Fibroblast of mammary gland (primary cell): ENCODE data around the gene SYNPR.

Source experiments
- DNase-seq: peaks from one replicate; pipeline ENCODE4 v3.0.0-alpha.2; 2010; ENCODE audit warnings: low read depth
- H3K4me3 ChIP-seq: 2 replicates; pipeline ENCODE4 v1.5.1; 2011; ENCODE audit warnings: low read depth, mild to moderate bottlenecking, low read length, moderate library complexity; ENCODE audit not compliant: control insufficient read depth
- CTCF ChIP-seq: conservative IDR thresholded peaks from 2 replicates; pipeline ENCODE4 v1.5.1; 2011; ENCODE audit warnings: low read depth, low read length, inconsistent platforms; ENCODE audit not compliant: control insufficient read depth, insufficient read depth

Gene SYNPR

DNA sequence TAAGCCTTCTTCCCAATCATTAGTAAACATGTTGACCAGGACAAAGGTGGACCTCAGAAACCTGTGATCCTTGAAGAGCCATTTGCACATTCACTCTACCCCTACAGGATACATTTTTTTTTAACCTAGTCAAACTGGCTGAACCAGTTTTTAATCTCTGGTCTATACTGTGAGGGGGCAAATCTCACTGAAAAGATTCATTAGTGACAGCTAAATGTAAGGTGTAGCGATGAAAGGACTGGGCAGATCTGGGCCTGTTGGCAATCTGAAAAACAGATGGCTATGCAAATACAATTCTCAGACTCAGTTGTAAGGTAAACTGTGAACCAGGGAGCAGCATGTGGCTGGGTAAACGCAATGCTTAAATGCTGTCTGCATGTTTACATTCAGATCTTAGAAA lies 298.7 kb downstream of the SYNPR start:
- TF ChIP-seq CTCF: no peak
- DNase-seq: no peak
- no peak overlapping the region for H3K4me3 ChIP-seq

GRCh38 chr3:63578858-63579257 lies 300.8 kb downstream of the SYNPR start:
- H3K4me3 ChIP-seq: no peak overlapping the region
- DNase-seq: no peak
- TF ChIP-seq CTCF: no peak

DNA sequence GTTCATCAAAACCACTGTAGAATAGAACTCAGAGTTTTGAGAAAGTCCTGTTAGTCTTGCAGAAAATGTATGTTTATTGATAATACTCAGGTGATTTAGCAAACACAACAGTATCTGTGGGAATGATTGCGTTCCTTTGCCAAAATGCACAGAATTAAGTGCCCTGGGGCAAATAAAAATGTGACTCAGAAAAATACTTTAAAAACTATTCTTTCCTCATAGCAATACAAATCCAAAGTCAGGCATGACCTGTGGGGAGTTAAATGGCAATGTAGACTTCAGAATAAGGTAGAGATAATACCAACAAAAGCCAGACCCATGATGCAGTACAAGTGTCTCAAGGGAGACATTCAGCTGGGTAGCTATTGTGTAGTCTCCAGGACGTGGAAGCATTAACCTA lies 302.0 kb downstream of the SYNPR start:
- no peak overlapping the region for H3K4me3 ChIP-seq
- no peak for TF ChIP-seq CTCF

DNA sequence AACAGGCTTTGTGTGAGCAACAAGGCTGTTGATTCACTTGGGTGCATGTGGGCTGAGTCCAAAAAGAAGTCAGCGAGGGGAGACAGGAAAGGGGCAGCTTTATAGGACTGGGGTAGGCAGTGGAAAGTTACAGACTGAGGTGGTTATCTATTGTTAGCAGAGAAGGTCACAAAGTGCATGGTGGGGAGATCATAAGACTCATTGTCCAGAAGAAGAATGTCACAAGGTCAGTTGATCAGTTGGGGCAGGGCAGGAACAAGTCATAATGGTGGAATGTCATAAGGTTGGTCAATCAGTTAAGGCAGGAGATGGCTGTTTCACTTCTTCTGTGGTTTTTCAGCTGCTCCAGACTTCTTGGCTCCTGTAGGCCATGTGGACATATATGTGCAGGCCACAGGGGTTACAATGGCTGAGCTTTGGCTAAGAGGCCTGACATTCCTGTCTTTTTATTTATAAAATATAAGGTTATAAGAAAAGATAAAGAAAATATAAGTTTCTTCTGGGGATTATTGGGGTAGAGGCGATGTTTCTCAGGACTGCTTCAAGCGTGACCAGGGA lies 304.9 kb downstream of the SYNPR start:
- DNase-seq: no peak
- H3K4me3 ChIP-seq: no peak overlapping the region
- TF ChIP-seq CTCF: no peak

More for the DNA sequence above, 302.0 kb downstream of the SYNPR start:
- DNase-seq: no peak

DNA sequence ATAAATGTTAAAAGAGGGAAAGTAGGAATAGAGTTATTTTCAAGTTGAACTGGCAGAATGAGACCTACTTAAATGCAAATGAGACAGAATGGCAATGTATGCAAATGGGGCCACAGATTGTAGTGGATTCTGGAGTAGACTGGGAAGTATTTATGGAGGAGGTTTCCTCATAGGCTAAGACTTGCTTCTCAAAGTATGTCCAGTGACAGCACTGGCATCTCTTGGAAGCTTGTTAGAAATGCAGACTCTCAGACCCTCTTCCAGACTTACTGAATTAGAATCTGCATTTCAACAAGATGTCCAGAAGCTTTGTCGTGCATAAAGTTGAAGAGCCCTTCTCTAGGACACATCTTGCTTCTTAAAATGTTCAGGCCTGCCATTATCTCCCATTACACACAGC lies 306.6 kb downstream of the SYNPR start:
- no peak for DNase-seq
- no peak overlapping the region for H3K4me3 ChIP-seq
- no peak for TF ChIP-seq CTCF

DNA sequence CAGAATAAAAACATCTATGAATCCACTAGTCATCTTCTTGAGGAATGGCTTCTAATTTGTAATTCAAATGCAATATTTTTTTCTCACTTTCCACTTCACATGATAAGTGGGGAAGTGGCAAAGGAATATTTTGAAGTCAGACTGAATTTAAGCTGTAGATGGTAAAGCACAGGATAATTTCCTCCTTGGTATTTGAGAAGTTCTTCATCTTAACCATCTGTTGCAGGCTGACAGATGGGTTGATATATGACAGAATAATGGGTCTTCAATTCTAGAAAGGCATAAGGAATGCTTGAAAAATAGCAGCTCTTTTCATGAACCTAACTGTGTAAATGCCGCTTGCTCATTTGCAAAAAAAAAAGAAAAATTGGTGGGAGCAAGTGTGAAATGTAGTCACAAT lies 307.8 kb downstream of the SYNPR start:
- no peak overlapping the region for H3K4me3 ChIP-seq
- TF ChIP-seq CTCF: no peak
- DNase-seq: no peak

DNA sequence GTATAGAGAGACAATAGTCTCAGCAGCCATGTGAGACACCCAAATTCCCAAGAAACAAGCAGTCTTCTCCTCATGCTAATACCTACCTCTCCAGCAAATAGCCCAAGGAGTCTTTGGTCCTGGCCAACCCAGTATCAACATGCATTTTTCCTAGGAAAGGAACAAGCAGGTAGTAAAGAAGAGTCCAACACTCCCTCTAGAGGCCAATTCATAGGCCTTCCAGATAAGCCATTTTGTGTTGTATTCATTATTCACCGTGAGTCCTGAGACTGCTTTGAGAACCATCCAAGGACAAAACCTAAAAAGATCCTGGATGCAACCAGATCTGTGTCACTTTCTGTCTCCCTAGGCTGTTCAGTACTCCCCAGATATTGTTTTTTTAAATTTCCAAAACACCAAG lies 310.8 kb downstream of the SYNPR start:
- no peak for DNase-seq
- H3K4me3 ChIP-seq: no peak overlapping the region

More for the DNA sequence above, 310.8 kb downstream of the SYNPR start:
- no peak for TF ChIP-seq CTCF
